ENCODE measurements around the gene SLC46A1. TPM values are rescaled to one million over a fixed set of nuclear protein-coding genes. Genes with fewer than 3 reads are reported as not detected.

SLC46A1 gene
- polyA plus RNA-seq, 1 donor: 13.7 TPM

DNA sequence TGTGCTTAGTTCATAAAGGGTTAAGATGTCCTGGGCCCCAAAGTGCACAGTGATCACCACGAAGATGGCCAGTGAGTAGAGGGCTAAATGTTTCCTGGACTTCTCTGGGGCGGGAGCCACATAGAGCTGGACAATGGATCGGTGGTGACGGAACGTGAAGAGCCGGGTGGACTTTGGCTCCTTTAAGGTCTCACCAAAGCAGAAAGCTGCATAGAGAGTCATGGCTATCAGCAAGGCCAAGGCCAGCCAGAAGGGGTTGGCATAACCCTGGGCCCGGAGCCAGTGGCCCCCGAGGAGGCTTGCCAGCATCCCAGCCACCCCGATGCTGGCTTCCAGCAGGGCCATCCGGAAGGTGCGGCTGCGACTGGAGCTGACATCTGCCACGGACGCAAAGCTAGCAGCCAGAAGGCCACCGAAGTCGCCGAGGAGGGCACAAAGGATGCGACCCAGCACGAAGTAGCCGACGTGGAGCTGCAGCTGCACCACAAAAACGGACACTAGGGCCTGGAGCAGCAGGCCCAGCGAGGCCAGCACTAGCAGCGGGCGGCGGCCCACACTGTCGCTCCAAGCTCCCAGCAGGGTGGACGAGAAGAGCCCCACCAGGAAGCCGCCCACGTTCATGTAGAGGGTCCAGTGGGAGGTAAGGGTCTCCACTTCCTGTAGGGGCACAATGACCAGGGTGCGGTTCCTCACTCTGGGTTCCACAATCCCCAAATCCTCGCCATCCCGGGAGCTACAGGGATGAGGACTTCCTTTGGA lies 1.0 kb downstream of the SLC46A1 start:
- Histone ChIP-seq H3K4me1 (ENCODE audit: control insufficient read depth, insufficient read depth, low read length) (peaks cover 50% of the 10 kb centered on the region), H3K36me3 (ENCODE audit: control insufficient read depth, insufficient read depth, low read length) (peaks cover 27% of the 10 kb centered on the region), H3K4me3 (ENCODE audit: low read length) (peak overlapping the region; percentile 87), H3K27me3 (ENCODE audit: control insufficient read depth, insufficient read depth, low read length) (no peaks in the 10 kb centered on the region), H3K9me3 (ENCODE audit: control insufficient read depth, low read depth, low read length) (peaks cover 2% of the 10 kb centered on the region), H3K27ac (ENCODE audit: low read length) (peak overlapping the region; percentile 77)
- WGBS (ENCODE audit: insufficient coverage, low lambda C conversion rate): no CpG with 5 or more reads among the region's 33 CpGs
- peak in 1 of 2 donors; percentile 45 for DNase-seq

GRCh38 chr17:28404461-28404811 lies 1.6 kb downstream of the SLC46A1 start:
- peak overlapping the region; percentile 87 for H3K4me3 ChIP-seq (ENCODE audit: low read length)
- no peak for DNase-seq
- H3K4me1 ChIP-seq (ENCODE audit: control insufficient read depth, insufficient read depth, low read length): peaks cover 52% of the 10 kb centered on the region
- peaks cover 33% of the 10 kb centered on the region for H3K36me3 ChIP-seq (ENCODE audit: control insufficient read depth, insufficient read depth, low read length)
- H3K9me3 ChIP-seq (ENCODE audit: control insufficient read depth, low read depth, low read length): peaks cover 2% of the 10 kb centered on the region
- WGBS (ENCODE audit: insufficient coverage, low lambda C conversion rate): no CpG with 5 or more reads among the region's 5 CpGs
- H3K27me3 ChIP-seq (ENCODE audit: control insufficient read depth, insufficient read depth, low read length): no peaks in the 10 kb centered on the region
- peak overlapping the region; percentile 77 for H3K27ac ChIP-seq (ENCODE audit: low read length)

DNA sequence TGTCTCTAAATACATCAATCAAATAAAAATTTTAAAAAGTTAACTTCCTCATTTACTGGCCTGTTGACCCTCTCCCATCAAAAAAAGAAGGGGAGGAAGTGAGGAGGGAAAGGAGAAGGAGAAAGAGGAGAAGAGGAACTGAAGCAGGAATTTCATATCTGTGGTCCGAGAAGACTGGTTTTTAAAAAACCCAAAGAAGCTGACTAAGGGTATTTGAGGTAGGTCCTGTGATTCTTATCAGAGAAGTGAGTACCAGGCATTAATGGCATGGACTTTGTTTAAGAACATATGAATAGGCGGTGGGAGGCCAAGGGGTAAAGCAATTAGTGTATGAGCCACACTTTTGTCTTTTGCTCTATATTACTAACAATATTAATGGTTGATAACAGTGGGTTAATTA lies 2.0 kb downstream of the SLC46A1 start:
- peak in 1 of 2 donors; percentile 40 for DNase-seq
- H3K9me3 ChIP-seq (ENCODE audit: control insufficient read depth, low read depth, low read length): peaks cover 2% of the 10 kb centered on the region
- peak overlapping the region; percentile 77 for H3K27ac ChIP-seq (ENCODE audit: low read length)
- H3K4me3 ChIP-seq (ENCODE audit: low read length): peak overlapping the region; percentile 87
- peaks cover 37% of the 10 kb centered on the region for H3K36me3 ChIP-seq (ENCODE audit: control insufficient read depth, insufficient read depth, low read length)
- peaks cover 56% of the 10 kb centered on the region for H3K4me1 ChIP-seq (ENCODE audit: control insufficient read depth, insufficient read depth, low read length)
- no peaks in the 10 kb centered on the region for H3K27me3 ChIP-seq (ENCODE audit: control insufficient read depth, insufficient read depth, low read length)
- WGBS (ENCODE audit: insufficient coverage, low lambda C conversion rate): 0% methylated on average over 1 of the region's 2 CpGs

- no peaks in the 10 kb centered on the region for H3K27me3 ChIP-seq (ENCODE audit: control insufficient read depth, insufficient read depth, low read length)
- 100% methylated on average over 2 of the region's 6 CpGs for WGBS (ENCODE audit: insufficient coverage, low lambda C conversion rate)
- no peak for DNase-seq
- peaks cover 59% of the 10 kb centered on the region for H3K4me1 ChIP-seq (ENCODE audit: control insufficient read depth, insufficient read depth, low read length)
- H3K27ac ChIP-seq (ENCODE audit: low read length): no peak overlapping the region
- H3K9me3 ChIP-seq (ENCODE audit: control insufficient read depth, low read depth, low read length): peaks cover 2% of the 10 kb centered on the region
- no peak overlapping the region for H3K4me3 ChIP-seq (ENCODE audit: low read length)
- H3K36me3 ChIP-seq (ENCODE audit: control insufficient read depth, insufficient read depth, low read length): peaks cover 45% of the 10 kb centered on the region
Observed at GRCh38 chr17:28402844-28403243, 3.2 kb downstream of the SLC46A1 start.

DNA sequence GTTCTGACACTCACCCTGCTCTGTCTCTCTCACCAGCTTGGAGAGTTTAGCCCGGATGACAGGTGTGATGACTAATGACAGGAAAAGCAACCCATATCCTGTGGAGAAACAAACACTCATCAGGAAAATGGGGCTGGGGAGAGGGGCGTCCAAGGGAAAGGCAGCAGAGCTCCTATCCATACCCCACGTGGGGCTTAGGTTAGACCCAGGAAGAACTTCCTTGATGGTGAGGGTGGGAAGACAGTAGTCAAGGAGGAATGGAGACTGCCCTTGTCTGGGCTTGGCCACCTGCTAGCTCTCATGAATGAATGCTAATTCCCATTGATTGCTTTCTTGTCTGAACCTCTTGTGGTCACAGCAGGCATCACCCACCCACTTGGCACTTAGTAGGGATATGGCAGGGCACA lies 3.8 kb downstream of the SLC46A1 start:
- Histone ChIP-seq H3K4me3 (ENCODE audit: low read length) (no peak overlapping the region), H3K9me3 (ENCODE audit: control insufficient read depth, low read depth, low read length) (peaks cover 2% of the 10 kb centered on the region), H3K36me3 (ENCODE audit: control insufficient read depth, insufficient read depth, low read length) (peaks cover 51% of the 10 kb centered on the region), H3K27me3 (ENCODE audit: control insufficient read depth, insufficient read depth, low read length) (no peaks in the 10 kb centered on the region), H3K4me1 (ENCODE audit: control insufficient read depth, insufficient read depth, low read length) (peaks cover 59% of the 10 kb centered on the region), H3K27ac (ENCODE audit: low read length) (no peak overlapping the region)
- WGBS (ENCODE audit: insufficient coverage, low lambda C conversion rate): no CpG with 5 or more reads among the region's 3 CpGs
- no peak for DNase-seq

- peaks cover 68% of the 10 kb centered on the region for H3K4me1 ChIP-seq (ENCODE audit: control insufficient read depth, insufficient read depth, low read length)
Observed at GRCh38 chr17:28399808-28400207, 6.2 kb downstream of the SLC46A1 start.

GRCh38 chr17:28398280-28398981 lies 7.6 kb downstream of the SLC46A1 start:
- no peaks in the 10 kb centered on the region for H3K9me3 ChIP-seq (ENCODE audit: control insufficient read depth, low read depth, low read length)
- peaks cover 64% of the 10 kb centered on the region for H3K4me1 ChIP-seq (ENCODE audit: control insufficient read depth, insufficient read depth, low read length)
- no peaks in the 10 kb centered on the region for H3K27me3 ChIP-seq (ENCODE audit: control insufficient read depth, insufficient read depth, low read length)
- peak in 1 of 2 donors; percentile 57 for DNase-seq
- no CpG with 5 or more reads among the region's 6 CpGs for WGBS (ENCODE audit: insufficient coverage, low lambda C conversion rate)
- no peak overlapping the region for H3K4me3 ChIP-seq (ENCODE audit: low read length)
- H3K36me3 ChIP-seq (ENCODE audit: control insufficient read depth, insufficient read depth, low read length): peaks cover 68% of the 10 kb centered on the region
- peak overlapping the region; percentile 53 for H3K27ac ChIP-seq (ENCODE audit: low read length)

More at GRCh38 chr17:28399808-28400207, 6.2 kb downstream of the SLC46A1 start:
- no CpG with 5 or more reads among the region's 4 CpGs for WGBS (ENCODE audit: insufficient coverage, low lambda C conversion rate)
- Histone ChIP-seq H3K27ac (ENCODE audit: low read length) (peak overlapping the region; percentile 53), H3K27me3 (ENCODE audit: control insufficient read depth, insufficient read depth, low read length) (no peaks in the 10 kb centered on the region), H3K36me3 (ENCODE audit: control insufficient read depth, insufficient read depth, low read length) (peaks cover 68% of the 10 kb centered on the region), H3K9me3 (ENCODE audit: control insufficient read depth, low read depth, low read length) (no peaks in the 10 kb centered on the region), H3K4me3 (ENCODE audit: low read length) (no peak overlapping the region)
- no peak for DNase-seq

DNA sequence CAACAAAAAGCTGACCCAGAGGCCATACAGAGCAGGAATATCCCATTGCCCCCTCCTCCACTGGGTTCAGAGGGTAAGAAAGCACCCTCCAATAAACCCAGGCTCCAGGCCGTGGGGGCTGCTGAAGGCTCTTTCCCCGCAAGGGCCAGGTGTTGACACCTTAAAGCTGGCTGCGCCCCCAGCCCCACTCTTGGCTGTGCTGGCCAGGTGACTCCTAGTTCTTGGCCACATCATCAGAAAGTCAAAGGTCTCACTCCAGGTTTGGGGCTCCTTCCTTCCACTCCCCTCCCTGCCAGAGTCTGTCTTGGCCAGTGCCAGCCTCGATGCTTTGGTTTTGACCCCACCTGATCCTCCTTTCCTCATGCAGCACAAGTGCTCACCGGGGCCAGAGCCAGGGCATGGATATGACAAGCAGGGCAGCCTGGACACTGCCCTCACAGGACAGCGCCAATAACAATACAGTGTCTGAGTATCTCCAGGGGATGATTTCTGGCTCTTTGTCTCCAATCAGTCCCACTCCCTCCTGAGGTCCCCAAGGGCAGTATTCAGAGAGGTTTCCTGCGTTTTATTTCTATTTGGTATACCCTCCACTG lies 8.2 kb downstream of the SLC46A1 start:
- DNase-seq: no peak
- Histone ChIP-seq H3K27me3 (ENCODE audit: control insufficient read depth, insufficient read depth, low read length) (no peaks in the 10 kb centered on the region), H3K9me3 (ENCODE audit: control insufficient read depth, low read depth, low read length) (no peaks in the 10 kb centered on the region), H3K4me3 (ENCODE audit: low read length) (no peak overlapping the region), H3K27ac (ENCODE audit: low read length) (peak overlapping the region; percentile 53), H3K36me3 (ENCODE audit: control insufficient read depth, insufficient read depth, low read length) (peaks cover 71% of the 10 kb centered on the region), H3K4me1 (ENCODE audit: control insufficient read depth, insufficient read depth, low read length) (peaks cover 63% of the 10 kb centered on the region)
- no CpG with 5 or more reads among the region's 7 CpGs for WGBS (ENCODE audit: insufficient coverage, low lambda C conversion rate)

DNA sequence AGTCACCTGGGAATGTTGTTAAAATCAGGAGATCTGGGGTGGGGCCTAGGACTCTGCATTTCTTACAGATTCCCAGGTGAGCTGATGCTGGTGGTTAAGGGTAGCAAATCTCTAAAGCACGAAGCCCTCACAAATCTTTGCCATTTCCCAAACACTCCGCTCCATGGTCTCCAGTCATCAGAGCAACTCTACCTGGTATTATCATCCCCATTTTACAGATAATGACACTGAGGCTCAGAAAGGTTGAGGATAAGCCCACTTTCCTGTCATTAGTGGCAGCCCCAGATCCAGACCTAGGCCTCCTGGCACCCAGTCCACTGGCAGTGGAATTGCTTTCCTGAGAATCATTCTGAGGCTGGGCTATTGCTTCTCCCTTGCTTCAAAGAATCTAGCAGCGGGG lies 8.7 kb downstream of the SLC46A1 start:
- H3K27ac ChIP-seq (ENCODE audit: low read length): peak overlapping the region; percentile 53
- H3K4me3 ChIP-seq (ENCODE audit: low read length): no peak overlapping the region
- peaks cover 65% of the 10 kb centered on the region for H3K4me1 ChIP-seq (ENCODE audit: control insufficient read depth, insufficient read depth, low read length)
- no peaks in the 10 kb centered on the region for H3K27me3 ChIP-seq (ENCODE audit: control insufficient read depth, insufficient read depth, low read length)
- H3K9me3 ChIP-seq (ENCODE audit: control insufficient read depth, low read depth, low read length): no peaks in the 10 kb centered on the region
- peaks cover 71% of the 10 kb centered on the region for H3K36me3 ChIP-seq (ENCODE audit: control insufficient read depth, insufficient read depth, low read length)
- DNase-seq: no peak
- WGBS (ENCODE audit: insufficient coverage, low lambda C conversion rate): no CpG with 5 or more reads among the region's 3 CpGs

GRCh38 chr17:28396635-28397239 lies 9.3 kb downstream of the SLC46A1 start:
- peak overlapping the region; percentile 51 for H3K27ac ChIP-seq (ENCODE audit: low read length)
- H3K9me3 ChIP-seq (ENCODE audit: control insufficient read depth, low read depth, low read length): no peaks in the 10 kb centered on the region
- peaks cover 67% of the 10 kb centered on the region for H3K36me3 ChIP-seq (ENCODE audit: control insufficient read depth, insufficient read depth, low read length)
- DNase-seq: peak in 1 of 2 donors; percentile 41
- H3K27me3 ChIP-seq (ENCODE audit: control insufficient read depth, insufficient read depth, low read length): no peaks in the 10 kb centered on the region
- H3K4me1 ChIP-seq (ENCODE audit: control insufficient read depth, insufficient read depth, low read length): peaks cover 67% of the 10 kb centered on the region
- H3K4me3 ChIP-seq (ENCODE audit: low read length): no peak overlapping the region
- WGBS (ENCODE audit: insufficient coverage, low lambda C conversion rate): no CpG with 5 or more reads among the region's 6 CpGs
